Neutrophil (primary cell): Measurements from ENCODE around the gene PKN1.
"Not testable (repeated sequence)": the region's sequence is repeated elsewhere in the genome, so short reads cannot be mapped to it uniquely, and the experiment has no call there.

ENCODE experiments used
- H3K27ac ChIP-seq: fragments of 200-600 bp; sonication (generic); 2 replicates; pipeline ENCODE4 v1.5.1; 2016; ENCODE audit warnings: mild to moderate bottlenecking, moderate library complexity
- H3K27me3 ChIP-seq: fragments of 200-600 bp; sonication (generic); 2 replicates; pipeline ENCODE4 v1.6.0; 2016; ENCODE audit warnings: mild to moderate bottlenecking
- H3K36me3 ChIP-seq: fragments of 200-600 bp; sonication (generic); 2 replicates; pipeline ENCODE4 v1.5.1; 2017
- H3K4me1 ChIP-seq, 2 experiments: fragments of 200-600 bp in 1 of 2; sonication (generic) in 1 of 2; 1 replicate in 1 of 2; 2 replicates in 1 of 2; pipeline versions ENCODE4 v1.5.1 to v1.6.1; 2013 to 2016; ENCODE audit warnings: low read depth in 1 of 2, low read length in 1 of 2, mild to moderate bottlenecking in 1 of 2, moderate library complexity in 1 of 2; ENCODE audit not compliant: control insufficient read depth in 1 of 2, insufficient read depth in 1 of 2
- H3K4me3 ChIP-seq, 2 experiments: fragments of 200-600 bp in 1 of 2; sonication (generic) in 1 of 2; 1 replicate in 1 of 2; 2 replicates in 1 of 2; pipeline ENCODE4 v1.5.1; 2013 to 2016; ENCODE audit warnings: low read depth in 1 of 2, low read length in 1 of 2, mild to moderate bottlenecking in 1 of 2, moderate library complexity in 1 of 2
- H3K9me3 ChIP-seq: fragments of 200-600 bp; sonication (generic); 2 replicates; pipeline ENCODE4 v1.5.1; 2016
- CTCF ChIP-seq: fragments of 200-600 bp; sonication (generic); IDR thresholded peaks from 2 replicates; pipeline ENCODE4 v1.5.1; 2016; ENCODE audit warnings: antibody characterized with exemption

PKN1 gene

GRCh38 chr19:14443632-14444216 lies 10.6 kb downstream of the PKN1 start:
- no peak for TF ChIP-seq CTCF
- Histone ChIP-seq H3K36me3 (peaks cover 75% of the 10 kb centered on the region), H3K9me3 (no peaks in the 10 kb centered on the region), H3K4me3 (no peak overlapping the region), H3K4me1 (peaks cover 28 to 31% of the 10 kb centered on the region in 2 experiments), H3K27ac (no peak overlapping the region), H3K27me3 (no peaks in the 10 kb centered on the region)

GRCh38 chr19:14446336-14447036 lies 13.4 kb downstream of the PKN1 start:
- Histone ChIP-seq H3K9me3 (no peaks in the 10 kb centered on the region), H3K27me3 (no peaks in the 10 kb centered on the region), H3K4me1 (peaks cover under 1 to 5% of the 10 kb centered on the region in 2 experiments), H3K4me3 (no peak overlapping the region), H3K36me3 (peaks cover 98% of the 10 kb centered on the region), H3K27ac (no peak overlapping the region)
- no peak for TF ChIP-seq CTCF

- TF ChIP-seq CTCF, result no peak
- no peak overlapping the region for H3K4me3 ChIP-seq
- no peaks in the 10 kb centered on the region for H3K27me3 ChIP-seq
- H3K27ac ChIP-seq, result no peak overlapping the region
- no peaks in the 10 kb centered on the region for H3K4me1 ChIP-seq
- H3K36me3 ChIP-seq, result peaks cover 98% of the 10 kb centered on the region
- H3K9me3 ChIP-seq, result no peaks in the 10 kb centered on the region
Observed at GRCh38 chr19:14449321-14449720, 16.2 kb downstream of the PKN1 start.

GRCh38 chr19:14450168-14450874 lies 17.2 kb downstream of the PKN1 start:
- H3K36me3 ChIP-seq, result peaks cover 98% of the 10 kb centered on the region
- no peaks in the 10 kb centered on the region for H3K27me3 ChIP-seq
- no peak overlapping the region for H3K27ac ChIP-seq
- H3K4me1 ChIP-seq, result no peaks in the 10 kb centered on the region
- H3K4me3 ChIP-seq, result no peak overlapping the region
- H3K9me3 ChIP-seq, result no peaks in the 10 kb centered on the region
- TF ChIP-seq CTCF, result no peak

- Histone ChIP-seq H3K9me3 (no peaks in the 10 kb centered on the region), H3K27me3 (no peaks in the 10 kb centered on the region), H3K4me1 (no peaks in the 10 kb centered on the region), H3K27ac (no peak overlapping the region), H3K4me3 (no peak overlapping the region), H3K36me3 (peaks cover 98% of the 10 kb centered on the region)
- TF ChIP-seq CTCF, result no peak
Observed at GRCh38 chr19:14450876-14451275, 17.8 kb downstream of the PKN1 start.

- H3K4me3 ChIP-seq, H3K27me3 ChIP-seq, H3K9me3 ChIP-seq, H3K4me1 ChIP-seq, H3K27ac ChIP-seq: not testable (repeated sequence)
- H3K36me3 ChIP-seq, result peaks cover 96% of the 10 kb centered on the region
Observed at GRCh38 chr19:14452303-14452702, 19.2 kb downstream of the PKN1 start.
